Measurements from ENCODE around the gene GMDS. TPM values are rescaled to one million over a fixed set of nuclear protein-coding genes. Genes with fewer than 3 reads are reported as not detected.

The GMDS gene
- total and polyA plus RNA-seq, 9 donors, result 6.6 to 20.6 (median 11.0) TPM

DNA sequence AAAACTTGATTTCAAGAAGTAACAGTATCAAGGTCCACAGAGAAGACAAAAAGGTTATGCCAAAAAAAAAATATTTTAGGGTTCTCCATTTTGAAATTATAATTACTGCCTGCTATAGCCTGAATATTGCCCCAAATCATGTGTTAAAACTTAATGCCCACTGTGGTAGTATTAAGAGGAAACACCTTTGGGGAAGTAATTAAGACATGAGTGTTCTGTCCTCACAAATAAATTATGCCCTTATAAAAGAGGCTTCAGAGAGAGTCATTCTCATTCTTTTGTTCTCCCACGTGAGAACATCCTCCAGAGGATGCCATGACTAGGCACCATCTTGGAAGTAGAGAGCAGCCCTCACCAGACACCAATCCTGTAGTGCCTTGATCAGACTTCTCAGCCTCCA, 66.2 kb downstream of the GMDS start:
- no peak for DNase-seq
- Histone ChIP-seq H3K9me3 (no peaks in the 10 kb centered on the region), H3K27me3 (no peaks in the 10 kb centered on the region), H3K4me1 (ENCODE audit: insufficient read depth) (no peaks in the 10 kb centered on the region), H3K27ac (no peak overlapping the region), H3K4me3 (no peak overlapping the region), H3K36me3 (no peaks in the 10 kb centered on the region)
- no peak for TF ChIP-seq EP300 (IDR thresholded peaks at IDR 0.05)
- no peak for TF ChIP-seq POLR2A (IDR thresholded peaks at IDR 0.05)
- TF ChIP-seq, protein P1, sequence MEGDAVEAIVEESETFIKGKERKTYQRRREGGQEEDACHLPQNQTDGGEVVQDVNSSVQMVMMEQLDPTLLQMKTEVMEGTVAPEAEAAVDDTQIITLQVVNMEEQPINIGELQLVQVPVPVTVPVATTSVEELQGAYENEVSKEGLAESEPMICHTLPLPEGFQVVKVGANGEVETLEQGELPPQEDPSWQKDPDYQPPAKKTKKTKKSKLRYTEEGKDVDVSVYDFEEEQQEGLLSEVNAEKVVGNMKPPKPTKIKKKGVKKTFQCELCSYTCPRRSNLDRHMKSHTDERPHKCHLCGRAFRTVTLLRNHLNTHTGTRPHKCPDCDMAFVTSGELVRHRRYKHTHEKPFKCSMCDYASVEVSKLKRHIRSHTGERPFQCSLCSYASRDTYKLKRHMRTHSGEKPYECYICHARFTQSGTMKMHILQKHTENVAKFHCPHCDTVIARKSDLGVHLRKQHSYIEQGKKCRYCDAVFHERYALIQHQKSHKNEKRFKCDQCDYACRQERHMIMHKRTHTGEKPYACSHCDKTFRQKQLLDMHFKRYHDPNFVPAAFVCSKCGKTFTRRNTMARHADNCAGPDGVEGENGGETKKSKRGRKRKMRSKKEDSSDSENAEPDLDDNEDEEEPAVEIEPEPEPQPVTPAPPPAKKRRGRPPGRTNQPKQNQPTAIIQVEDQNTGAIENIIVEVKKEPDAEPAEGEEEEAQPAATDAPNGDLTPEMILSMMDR (IDR thresholded peaks at IDR 0.05), result no peak
- WGBS, 3 donors, result 70 to 85% (median 78%) methylated on average over 1 of the region's 1 CpG
- intact Hi-C loops (cut with DNase I), result no loop called here

DNA sequence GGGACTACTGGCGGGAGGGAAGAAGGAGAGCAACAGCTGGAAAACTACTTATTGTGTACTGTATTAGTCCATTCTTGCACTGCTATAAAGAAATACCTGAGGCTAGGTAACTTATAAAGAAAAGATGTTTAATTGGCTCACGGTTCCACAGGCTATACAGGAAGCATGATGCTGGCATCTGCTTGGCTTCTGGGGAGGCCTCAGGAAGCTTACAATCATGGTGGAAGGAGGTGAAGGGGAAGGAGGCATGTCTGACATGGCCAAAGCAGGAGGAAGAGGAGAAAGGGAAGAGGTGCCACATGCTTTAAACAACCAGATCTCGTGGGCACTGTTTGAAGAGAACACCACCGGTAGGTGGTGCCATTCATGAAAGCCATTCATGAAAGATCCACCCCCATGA, 67.3 kb downstream of the GMDS start:
- intact Hi-C loops (cut with DNase I), result no loop called here
- Histone ChIP-seq H3K27me3 (no peaks in the 10 kb centered on the region), H3K9me3 (no peaks in the 10 kb centered on the region), H3K36me3 (no peaks in the 10 kb centered on the region), H3K4me3 (no peak overlapping the region), H3K27ac (no peak overlapping the region), H3K4me1 (ENCODE audit: insufficient read depth) (no peaks in the 10 kb centered on the region)
- no peak for DNase-seq
- WGBS, 3 donors, result 92 to 97% (median 95%) methylated on average over 4 of the region's 4 CpGs
- TF ChIP-seq POLR2A (IDR thresholded peaks at IDR 0.05) (no peak), EP300 (IDR thresholded peaks at IDR 0.05) (no peak)
- TF ChIP-seq, protein P1 (IDR thresholded peaks at IDR 0.05), result no peak

DNA sequence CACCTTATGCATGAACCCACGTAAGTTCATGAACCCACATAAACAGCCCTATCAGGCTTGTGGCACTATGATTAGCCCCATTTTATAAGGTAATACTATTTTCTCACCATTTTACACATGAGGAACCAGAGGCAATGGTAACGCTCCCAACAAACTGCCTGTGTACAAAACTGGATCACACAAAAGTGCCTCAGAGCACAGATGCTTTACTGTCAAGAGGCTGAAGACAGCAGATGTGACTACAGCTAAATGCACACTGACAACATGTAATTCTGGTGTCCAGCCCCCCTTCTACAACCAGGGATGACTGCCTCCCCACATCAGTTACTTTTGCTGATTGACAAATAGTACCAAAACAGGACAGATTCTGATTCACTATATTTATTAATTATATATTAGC, 69.6 kb downstream of the GMDS start:
- intact Hi-C loops (cut with DNase I), result no loop called here
- 89 to 92% (median 90%) methylated on average over 2 of the region's 2 CpGs for WGBS, 3 donors

DNA sequence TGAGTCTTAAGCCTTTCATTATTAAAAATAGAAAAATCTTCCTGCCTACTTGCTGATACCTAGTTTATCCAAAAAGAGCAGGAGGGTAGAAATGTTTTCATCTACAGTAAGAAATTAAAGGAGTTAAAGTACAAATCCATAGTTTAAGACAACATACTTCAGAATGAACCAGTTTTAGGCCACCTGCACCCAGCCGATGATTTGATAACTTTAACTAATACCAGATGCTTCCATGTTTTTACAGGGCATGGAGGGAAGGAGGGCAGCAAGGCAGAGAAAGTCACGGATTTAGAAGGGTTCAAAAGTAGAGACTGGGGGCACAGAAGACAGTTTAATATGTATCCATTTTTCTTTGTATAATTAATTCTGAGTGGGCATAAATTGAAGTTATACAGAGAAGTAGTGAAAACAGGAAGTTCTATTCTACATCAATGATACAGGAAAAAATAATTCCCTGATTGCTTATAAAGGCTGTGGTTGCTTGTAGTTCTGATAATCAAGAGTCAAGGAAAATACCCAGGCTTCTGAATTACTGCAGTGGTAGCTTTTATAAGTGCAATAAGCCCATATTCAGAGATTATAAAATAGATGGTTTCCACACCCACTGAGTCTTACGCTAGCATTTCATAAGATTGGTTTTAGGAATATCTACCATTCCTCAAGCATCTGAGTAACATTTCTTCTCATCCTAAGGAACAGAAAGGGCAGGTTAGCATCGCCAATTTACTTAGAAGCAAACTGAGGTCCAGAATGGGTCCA, 72.0 kb downstream of the GMDS start:
- TF ChIP-seq EP300 (IDR thresholded peaks at IDR 0.05) (no peak), POLR2A (IDR thresholded peaks at IDR 0.05) (no peak)
- TF ChIP-seq, protein P1 (IDR thresholded peaks at IDR 0.05), result no peak
- H3K4me3 ChIP-seq, result no peak overlapping the region
- no peaks in the 10 kb centered on the region for H3K4me1 ChIP-seq (ENCODE audit: insufficient read depth)
- H3K27me3 ChIP-seq, result no peaks in the 10 kb centered on the region
- H3K36me3 ChIP-seq, result no peaks in the 10 kb centered on the region
- DNase-seq, result no peak
- intact Hi-C loops (cut with DNase I), result no loop called here
- WGBS, 3 donors, result 74 to 80% (median 78%) methylated on average over 4 of the region's 4 CpGs
- H3K27ac ChIP-seq, result no peak overlapping the region
- no peaks in the 10 kb centered on the region for H3K9me3 ChIP-seq

More for the DNA sequence above, 69.6 kb downstream of the GMDS start:
- H3K9me3 ChIP-seq, result no peaks in the 10 kb centered on the region
- no peaks in the 10 kb centered on the region for H3K4me1 ChIP-seq (ENCODE audit: insufficient read depth)
- TF ChIP-seq, protein P1 (IDR thresholded peaks at IDR 0.05), result no peak
- TF ChIP-seq POLR2A (IDR thresholded peaks at IDR 0.05) (no peak), EP300 (IDR thresholded peaks at IDR 0.05) (no peak)
- no peak overlapping the region for H3K4me3 ChIP-seq
- no peak for DNase-seq
- no peaks in the 10 kb centered on the region for H3K36me3 ChIP-seq
- H3K27me3 ChIP-seq, result no peaks in the 10 kb centered on the region
- no peak overlapping the region for H3K27ac ChIP-seq

Data from ovary (tissue), 9 donors.